HG03175 (cell line): ENCODE results near the gene WBP2NL.

Source experiments
- ATAC-seq: cut with Tn5 transposase; IDR thresholded peaks from one replicate; pipeline ENCODE4 v1.9.1; 2021; ENCODE audit warnings: mild to moderate bottlenecking, moderate library complexity; ENCODE audit not compliant: unreplicated experiment

WBP2NL gene

DNA sequence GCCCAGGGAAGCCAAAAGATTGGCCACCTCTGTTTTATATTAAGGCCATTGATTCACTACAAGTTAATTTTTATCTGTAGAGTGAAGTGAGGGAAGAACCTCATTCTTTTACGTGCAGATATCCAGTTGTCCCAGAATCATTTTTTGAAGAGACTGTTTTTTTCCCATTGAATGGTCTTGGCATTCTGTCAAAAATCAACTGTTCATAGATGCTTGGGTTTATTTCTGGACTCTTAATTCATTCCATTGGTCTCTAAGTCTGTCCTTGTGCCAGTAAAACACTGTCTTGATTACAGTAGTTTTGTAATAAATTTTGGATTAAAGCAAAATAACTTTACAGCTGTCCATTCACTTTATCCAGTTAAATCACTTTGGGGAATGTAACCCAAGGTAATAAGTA is 26.8 kb downstream of the WBP2NL start:
- no peak for ATAC-seq

DNA sequence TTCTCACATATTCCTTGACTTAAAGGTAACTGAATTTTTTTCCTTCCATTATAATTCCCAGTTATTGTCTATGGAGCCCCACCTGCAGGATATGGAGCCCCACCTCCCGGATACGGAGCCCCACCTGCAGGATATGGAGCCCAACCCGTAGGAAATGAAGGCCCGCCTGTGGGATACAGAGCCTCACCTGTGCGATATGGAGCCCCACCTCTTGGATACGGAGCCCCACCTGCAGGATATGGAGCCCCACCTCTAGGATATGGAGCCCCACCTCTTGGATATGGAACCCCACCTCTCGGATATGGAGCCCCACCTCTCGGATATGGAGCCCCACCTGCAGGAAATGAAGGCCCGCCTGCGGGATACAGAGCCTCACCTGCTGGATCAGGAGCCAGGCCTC is 28.1 kb downstream of the WBP2NL start:
- no peak for ATAC-seq

DNA sequence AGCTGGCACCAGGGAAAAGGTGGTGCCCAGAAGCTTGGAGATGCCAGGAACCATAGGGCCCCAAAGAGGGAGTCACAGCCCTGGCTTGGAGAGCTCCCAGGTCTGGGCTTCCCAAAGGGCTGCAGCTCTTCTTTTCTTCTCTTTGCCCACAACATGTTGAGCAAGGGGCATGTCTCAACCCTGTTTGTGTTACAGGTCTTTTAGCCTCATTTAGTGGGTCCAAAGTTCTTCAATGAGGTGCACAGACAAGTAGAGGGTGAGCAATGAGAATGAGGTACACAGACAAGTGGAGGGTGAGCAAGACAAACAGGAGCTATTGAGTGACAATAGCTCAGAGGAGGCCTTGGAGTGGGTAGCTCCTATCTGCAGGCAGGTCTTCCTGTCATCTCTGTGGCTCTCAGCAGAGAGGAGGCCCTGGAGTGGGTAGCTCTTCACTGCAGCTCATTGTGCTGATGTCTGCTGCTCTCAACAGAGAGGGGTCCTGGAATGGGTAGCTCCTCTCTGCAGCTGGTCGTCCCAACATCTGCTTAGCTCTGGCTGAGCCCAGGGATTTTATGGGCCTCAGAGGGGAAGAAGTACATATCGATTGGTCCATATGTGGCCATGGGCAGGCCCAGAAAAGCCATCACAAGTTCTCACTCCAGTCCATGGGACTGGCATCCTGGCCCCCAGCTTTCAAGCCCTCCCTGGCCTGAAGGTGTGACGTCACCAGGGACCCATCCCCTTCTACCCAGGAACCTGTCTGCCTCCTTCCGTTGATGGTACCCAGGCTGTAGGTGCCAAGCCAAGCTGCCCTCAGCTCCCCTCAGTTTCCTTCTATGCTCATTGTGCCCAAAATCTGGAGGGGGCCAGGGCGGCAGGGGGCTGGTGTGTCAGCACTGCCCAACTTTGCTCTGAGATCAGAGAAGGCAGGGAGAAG is 34.9 kb downstream of the WBP2NL start:
- ATAC-seq, result no peak

DNA sequence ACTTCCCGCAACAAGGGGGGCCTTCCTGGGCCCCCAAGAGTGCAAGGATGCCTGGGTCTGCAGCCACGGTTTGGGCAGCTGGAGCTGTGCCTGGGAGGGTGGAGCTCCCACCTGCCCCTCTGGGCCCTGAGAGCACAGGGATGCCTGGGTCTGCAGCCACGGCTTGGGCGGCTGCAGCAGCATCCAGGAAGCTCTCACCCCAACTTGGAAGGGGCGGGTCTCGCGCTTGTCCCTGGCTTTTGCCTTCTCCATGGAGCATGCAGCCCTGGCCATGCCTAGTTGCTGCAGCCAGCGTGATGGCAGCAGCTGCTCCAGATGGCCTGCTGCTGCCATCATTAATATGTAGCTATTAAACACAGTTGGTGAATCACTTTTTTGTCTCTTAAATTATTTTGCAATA is 36.7 kb downstream of the WBP2NL start:
- ATAC-seq, result no peak

DNA sequence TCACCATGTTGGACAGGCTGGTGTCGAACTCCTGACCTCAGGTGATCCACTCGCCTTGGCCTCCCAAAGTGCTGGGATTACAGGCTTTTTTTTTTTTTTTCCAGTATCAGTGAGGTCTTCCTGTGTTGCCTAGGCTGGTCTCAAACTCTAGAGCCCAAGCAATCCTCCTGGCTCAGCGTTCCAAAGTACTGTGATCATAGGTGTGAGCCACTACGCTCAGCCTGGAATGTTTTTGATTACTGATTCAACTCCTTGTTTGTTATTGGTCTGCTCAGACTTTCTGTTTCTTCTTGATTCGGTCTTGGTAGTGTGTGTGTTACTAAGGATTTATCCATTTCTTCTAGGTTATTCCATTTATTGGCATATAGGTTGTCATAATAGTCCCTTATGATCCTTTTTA is 40.7 kb downstream of the WBP2NL start:
- ATAC-seq, result no peak

DNA sequence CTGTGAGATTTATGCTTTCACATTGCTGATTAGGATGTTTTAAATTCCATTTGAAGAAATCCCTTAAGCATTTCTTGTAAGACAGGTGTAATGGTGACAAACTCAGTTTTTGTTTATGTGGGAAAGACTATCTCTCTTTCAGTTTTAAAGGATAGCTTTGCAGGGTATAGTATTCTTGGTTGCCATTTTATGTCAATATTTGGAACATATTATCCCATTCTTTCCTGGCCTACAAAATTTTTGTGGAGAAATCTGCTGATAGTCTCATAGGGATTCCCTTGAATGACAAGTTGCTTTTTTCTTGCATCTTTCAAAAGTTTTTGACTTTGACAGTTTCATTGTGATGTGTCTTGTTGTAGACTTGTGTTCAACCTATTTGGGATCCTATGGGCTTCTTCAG is 43.2 kb downstream of the WBP2NL start:
- no peak for ATAC-seq

DNA sequence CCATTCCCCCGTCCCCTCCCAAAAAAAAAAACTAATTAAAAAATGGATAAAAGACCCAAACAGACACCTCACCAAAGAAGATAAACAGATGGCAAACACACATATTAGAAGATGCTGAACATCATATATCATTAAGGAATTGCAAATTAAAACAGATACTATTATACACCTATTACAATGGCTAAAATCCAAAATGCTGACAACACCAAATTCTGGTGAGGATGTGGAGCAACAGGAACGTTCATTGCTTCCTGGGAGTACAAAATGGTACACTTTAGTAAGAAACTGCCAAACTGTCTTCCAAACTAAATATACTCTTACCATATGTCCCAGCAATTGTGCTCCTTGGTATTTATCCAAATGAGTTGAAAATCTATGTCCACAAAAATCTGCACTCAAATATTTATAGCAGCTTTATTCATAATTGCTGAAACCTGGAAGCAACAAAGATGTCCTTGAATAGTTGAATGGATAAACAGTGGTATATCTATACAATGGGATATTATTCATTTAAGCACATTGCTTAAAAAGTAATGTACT is 52.1 kb downstream of the WBP2NL start:
- ATAC-seq, result no peak

DNA sequence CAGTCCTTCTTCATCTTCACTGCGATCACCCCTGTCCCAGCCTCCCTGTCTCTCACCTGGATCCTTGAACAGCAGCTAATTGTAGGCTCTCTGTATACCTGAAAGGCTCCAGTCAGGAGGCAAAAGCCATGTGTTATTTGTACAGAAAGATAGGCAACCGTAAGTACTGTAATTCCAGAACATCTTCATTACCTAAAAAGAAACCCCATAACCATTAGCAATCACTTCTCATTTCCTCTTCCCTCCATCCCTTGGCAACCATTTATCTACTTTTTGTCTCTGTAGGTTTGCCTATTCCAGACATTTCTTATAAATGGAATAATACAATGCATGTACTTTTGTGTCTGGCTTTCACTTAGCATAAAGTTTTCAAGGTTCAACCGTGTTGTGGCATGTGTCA is 54.2 kb downstream of the WBP2NL start:
- ATAC-seq, result no peak

DNA sequence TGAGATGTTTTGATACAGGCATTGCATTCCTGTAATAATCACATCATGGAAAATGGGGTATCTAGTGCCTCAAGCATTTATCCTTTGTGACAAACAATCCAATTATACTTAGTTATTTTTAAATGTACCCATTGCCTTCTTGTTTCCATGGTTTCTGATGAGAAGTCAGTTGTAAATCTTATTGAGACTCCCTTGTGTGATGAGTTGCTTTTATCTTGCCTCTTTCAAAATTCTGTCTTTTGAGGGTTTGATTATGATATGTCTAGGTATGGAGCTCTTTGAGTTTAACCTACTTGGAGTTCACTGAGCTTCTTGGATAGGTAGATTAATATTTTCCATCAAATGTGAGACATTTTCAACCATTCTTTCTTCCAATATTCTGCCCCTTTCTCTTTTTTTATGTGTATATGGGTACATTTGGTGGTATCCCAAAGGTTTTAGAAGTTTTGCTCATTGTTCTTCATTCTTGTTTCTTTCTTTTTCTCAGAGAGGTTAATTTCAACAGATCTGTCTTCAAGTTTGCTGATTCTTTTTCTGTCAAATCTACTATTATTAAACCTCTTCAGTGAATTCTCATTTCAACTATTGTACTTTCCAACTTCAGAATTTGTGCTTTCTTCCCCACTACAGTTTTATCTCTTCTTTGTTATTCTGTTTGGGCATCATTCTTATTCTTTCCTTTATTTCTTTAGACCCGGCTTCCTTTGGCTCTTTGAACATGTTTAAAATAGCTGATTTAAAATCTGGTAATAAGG is 58.3 kb downstream of the WBP2NL start:
- no peak for ATAC-seq

DNA sequence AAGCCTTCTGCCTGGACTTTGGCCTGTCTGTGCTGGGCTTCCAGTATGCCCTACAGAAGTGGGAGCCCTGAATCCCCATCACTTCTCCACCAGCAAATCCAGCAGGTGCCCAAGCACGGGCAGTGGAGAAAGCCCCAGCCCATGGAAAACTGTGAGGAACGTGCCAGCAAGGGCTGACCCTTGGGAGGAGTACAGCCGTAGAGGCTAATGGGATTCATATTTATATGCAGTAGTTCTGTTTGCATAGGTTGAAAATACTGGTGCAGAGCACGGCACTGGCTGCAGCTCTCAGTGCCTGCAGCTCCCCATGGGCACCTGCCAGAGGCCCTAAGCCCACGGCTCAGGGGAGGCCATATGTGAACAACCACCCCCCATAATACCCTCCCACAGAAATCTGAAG is 61.9 kb downstream of the WBP2NL start:
- ATAC-seq, result no peak

DNA sequence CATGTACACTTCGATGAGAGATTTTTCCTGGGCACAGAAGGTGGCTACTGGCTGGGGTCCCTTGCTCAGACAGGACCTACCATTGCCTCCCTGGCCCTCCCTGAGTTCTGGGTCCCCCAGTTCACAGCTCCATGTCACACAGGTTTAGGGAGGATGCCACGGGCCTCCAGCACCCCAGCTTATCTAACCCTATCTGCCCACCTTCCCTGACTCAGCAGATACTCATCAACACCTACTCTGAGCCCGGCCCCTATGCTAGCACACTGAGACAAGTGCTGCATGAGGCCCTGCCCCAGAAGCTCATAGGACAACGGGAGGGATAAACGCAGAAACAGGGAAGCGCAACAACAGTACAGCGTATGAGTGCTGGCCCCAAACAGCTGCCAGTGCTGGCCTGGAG is 62.5 kb downstream of the WBP2NL start:
- no peak for ATAC-seq

DNA sequence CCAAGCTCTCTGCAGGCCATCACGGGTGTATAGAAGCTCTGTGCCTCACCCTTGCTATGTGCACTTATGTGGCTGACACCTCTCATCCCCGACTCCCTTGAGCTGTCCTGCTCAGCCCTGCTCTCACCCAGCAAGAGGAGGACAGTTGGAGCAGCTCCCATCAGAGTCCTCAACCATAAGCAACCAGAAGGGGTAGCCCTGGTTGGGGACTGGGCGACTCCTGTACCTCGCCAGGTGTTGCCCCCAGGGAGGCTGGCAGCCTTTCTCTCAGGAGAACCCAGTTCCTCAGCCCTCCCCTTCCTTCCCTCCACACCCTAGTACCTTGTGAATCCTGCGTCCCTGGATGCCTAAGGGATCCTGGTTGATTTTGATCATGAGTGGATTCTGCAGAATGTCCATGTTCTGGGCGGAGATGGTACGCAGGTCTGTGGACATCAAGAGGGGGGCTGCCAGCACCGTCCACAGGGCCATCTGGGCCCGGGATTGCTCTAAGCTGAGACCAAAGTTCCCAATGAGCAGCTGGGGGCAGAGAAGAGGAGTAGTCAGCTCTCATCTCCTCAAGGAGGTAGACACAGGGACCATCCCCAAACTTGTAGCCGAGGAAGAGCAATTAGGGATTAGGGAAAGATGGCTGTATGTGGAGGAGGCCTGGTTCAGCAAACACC is 64.0 kb downstream of the WBP2NL start:
- no peak for ATAC-seq

DNA sequence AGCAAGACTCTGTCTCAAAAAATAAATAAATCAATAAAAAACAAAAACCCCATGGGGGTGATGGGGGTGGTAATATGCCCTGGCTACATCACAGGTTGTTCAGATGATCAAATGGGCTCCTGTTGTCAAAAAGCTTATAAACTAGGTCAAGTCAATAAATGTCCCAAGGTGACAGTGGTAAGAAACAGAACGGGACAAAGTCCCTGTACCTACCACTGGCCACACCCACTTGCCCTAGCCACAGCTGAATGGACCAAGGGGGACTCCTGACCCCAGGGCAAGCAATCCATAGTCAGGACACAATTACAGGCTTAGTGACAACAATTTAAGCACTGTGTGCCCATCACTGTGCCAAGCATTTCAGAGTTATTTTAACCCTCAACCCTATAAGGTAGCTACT is 66.0 kb downstream of the WBP2NL start:
- no peak for ATAC-seq

DNA sequence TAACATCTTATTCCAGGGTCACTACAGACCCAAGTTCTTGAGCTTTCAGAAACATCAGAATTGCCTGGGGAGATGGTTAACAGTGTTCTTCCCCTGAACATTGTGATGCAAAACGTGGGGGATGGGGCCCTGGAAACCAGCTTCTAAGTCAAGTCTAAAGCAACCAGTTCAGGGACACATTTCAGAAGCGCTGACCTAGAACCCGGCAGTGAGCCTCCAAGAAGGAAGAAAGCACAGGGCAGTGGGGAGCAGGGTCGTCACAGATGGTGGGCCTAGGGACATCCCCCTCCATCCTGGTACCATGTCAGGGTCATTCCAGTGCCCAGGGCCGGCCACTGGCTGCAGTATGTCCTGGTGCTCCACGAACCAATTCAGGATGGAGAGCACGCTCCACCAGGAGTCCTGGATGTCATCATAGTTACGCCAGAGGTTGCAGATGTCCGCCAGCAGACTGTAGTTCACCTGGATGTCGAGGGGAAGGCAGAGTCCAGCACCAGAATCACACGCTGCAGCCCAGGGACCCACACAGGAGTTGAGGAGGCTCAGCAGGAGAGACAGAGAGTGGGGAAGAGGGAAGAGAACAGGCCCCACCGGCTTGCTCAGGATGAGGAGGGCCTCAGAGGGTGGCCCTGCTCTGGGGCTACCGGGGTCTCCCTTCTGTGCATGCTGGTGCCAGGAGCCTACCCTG is 67.0 kb downstream of the WBP2NL start:
- ATAC-seq, result no peak

DNA sequence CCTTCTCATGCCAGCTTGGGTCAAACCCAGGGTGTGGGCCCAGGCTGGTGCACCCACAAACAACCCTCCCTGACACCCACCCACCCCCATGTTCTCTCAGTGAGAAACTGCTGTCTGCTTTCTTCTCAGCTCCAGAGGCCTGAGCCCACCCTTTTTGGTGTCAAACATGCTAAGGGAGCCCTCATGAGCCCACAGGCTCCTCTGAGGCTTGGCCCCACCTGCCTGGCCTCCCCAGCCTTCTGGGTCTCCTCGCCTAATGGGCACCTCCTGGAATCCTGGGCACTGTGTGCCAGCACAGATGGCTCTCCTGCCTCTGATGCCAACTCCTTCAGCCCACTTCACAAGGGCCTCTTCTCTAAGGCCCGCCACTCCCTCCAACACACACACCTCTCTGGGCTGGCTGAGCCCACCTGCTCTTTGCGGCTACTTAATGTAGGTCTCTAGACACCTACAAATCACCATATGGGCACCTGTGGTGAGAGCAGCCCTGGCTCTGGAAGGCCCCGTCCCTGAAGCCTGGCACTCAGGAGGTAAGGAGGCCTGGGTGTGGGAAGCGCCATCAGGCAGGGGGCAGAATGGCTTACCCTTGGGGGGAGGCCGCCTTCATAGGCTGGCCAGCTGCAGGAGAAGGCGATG is 67.7 kb downstream of the WBP2NL start:
- no peak for ATAC-seq

DNA sequence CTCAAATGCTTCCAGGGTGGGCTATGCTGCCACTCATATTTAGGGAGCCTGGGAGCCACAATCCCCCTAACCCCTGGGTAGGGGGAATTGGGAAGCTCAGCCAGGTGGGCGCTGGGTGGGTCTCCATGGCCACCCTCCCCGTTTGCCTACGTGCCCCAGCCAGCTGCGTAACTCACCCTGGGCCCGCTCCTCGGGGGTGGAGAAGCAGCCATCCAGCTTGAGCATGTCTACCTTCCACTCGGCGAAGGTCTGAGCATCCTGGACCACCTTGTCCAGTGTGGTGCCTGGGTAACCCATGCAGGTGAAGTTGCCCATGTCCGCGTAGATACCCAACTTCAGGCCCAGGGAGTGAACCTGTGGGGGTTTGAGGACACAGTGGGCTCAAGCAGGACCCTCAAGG is 68.3 kb downstream of the WBP2NL start:
- no peak for ATAC-seq

DNA sequence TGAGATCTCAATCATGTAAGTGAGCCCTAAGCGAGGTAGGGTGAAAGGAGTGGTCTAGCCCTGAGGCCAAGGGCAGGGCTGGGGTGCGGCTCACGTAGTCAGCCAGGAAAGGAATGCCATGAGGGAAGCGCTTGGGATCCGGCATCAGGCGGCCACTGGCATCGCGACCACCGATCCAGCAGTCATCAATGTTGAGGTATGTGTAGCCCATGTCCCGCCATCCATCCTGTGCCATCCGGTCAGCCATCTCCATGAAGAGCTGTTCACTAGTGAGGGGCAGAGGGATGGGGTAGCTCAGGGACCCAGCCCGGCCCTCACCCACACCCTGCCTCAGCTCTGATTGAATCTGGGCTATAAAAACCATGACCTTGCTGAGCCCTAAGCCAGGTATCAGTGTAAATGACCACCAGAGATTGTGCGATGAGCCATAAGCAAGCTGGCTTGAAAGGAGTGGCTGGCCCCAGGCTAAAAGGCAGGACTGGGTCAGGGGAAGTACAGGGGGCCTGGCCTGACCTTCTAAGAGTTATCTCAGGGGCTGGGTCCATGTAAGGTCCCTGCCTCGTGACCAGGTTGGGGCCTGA is 69.2 kb downstream of the WBP2NL start:
- no peak for ATAC-seq

DNA sequence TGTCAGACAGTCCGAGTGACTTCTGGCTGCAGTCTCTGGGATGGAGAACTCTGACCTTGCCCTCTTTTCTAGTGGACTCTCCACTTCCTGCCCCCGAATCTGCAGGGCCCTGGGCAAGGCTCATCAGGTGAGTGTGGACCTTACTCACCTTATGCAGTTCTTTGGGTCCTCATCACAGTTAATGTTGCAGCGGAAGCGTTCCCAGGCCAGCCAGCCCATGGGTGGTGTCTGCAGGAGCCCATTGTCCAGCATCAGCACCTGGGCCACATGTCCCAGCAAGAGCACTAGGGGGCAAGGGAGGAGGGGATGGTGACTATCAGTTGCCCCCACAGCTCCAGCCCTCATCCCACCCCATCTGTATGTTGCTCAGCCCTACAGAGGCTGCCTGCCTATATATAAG is 69.7 kb downstream of the WBP2NL start:
- ATAC-seq, result no peak

DNA sequence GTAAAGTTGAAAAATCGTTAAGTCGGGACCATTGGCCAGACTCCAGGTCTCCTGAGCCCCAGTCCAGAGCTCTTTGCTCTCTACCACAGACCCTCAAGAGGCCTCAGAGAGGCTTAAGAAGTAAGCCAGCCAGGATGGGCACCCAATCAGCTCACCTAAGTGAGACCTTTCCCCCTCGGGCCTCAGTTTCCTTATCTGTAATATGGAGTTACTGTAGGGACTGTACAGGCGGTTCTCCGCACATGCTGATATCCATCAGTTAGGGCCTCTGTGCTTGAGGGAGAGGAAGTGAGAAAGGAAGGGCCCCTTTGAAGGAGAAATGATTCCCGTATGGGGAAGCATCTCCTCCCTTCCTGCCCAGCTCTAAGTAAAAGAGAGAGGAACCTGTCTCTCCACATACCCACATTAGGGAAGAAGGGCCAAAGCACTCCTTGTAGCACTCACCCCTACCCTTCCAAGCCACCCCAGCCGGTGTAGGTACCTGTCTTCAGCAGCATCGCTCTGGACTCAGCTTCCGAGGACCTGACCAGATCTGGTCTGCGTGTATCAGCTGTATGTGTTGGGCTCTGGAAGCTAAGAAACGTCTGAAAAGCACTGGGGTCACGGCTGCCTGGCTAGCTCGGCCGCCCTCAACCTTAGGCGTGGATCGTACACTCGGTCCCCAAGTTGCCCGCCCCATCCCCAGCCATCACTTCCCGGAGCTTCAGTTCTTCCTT is 71.4 kb downstream of the WBP2NL start:
- peak; percentile 20 for ATAC-seq
